Fibroblast of villous mesenchyme (primary cell): Measurements from ENCODE around the gene SLC38A2. TPM values are rescaled to one million over a fixed set of nuclear protein-coding genes. Genes with fewer than 3 reads are reported as not detected.
A peak's percentile ranks its signal among the peaks of the same experiment; 100 is the strongest.

Experiments used
- DNase-seq: peaks from one replicate; pipeline ENCODE4 v3.0.0-alpha.2; 2010; ENCODE audit warnings: low read depth
- H3K4me3 ChIP-seq: 2 replicates; pipeline ENCODE4 v1.5.1; 2011; ENCODE audit warnings: low read depth, mild to moderate bottlenecking, low read length
- CTCF ChIP-seq: IDR thresholded peaks from 2 replicates; pipeline ENCODE4 v1.5.1; 2012; ENCODE audit warnings: low read depth, mild to moderate bottlenecking, low read length; ENCODE audit not compliant: insufficient read depth
- total RNA-seq: library from RNA; depleted of rRNA; stranded (reverse); fragments of >200 nt; gene quantifications from 2 replicates; pipeline ENCODE4 v1.2.3, GENCODE V29; 2012

The SLC38A2 gene
- total RNA-seq, 1 donor, result 1,547 TPM

- DNase-seq, result peak; percentile 98
- H3K4me3 ChIP-seq, result peak overlapping the region; percentile 67
Observed at GRCh38 chr12:46383654-46384450, 11.3 kb upstream of the SLC38A2 start.

DNA sequence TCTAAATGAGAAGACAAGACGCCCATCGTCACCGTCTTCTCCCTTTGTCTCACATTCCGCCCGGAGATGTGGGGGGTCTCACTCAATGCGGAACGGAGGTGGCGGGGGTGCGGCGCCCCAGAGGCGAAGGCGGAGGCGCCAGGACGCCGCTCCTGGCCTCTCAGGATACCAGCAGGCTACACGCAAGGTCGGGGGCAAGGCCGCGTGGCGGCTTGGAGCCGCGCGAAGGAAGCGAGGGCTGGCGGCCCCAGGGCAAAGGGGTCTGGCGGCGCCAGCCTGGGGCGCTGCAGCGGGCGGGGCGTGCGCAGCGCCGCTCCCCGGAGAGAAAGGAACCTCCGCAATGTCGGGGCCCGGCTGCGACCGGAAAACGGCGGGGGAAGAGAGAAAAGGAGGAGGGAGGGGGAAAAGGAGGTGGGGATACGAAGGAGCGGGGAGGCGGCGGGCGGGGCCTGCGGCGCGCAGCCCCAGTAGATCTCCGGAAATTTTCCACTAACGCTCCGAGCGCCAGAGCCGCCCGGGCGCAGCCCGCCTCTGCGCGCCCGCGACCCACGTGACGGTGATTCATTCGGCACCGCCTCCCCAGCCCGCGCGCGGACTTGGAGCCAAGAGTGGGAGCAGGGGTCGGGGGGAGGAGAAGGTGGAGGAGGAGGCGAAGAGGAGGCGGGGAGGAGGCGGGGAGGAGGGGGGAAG lies 10.5 kb upstream of the SLC38A2 start:
- DNase-seq, result peak; percentile 99
- peak overlapping the region; percentile 67 for H3K4me3 ChIP-seq
- TF ChIP-seq CTCF, result no peak

More at GRCh38 chr12:46383654-46384450, 11.3 kb upstream of the SLC38A2 start:
- TF ChIP-seq CTCF, result no peak

DNA sequence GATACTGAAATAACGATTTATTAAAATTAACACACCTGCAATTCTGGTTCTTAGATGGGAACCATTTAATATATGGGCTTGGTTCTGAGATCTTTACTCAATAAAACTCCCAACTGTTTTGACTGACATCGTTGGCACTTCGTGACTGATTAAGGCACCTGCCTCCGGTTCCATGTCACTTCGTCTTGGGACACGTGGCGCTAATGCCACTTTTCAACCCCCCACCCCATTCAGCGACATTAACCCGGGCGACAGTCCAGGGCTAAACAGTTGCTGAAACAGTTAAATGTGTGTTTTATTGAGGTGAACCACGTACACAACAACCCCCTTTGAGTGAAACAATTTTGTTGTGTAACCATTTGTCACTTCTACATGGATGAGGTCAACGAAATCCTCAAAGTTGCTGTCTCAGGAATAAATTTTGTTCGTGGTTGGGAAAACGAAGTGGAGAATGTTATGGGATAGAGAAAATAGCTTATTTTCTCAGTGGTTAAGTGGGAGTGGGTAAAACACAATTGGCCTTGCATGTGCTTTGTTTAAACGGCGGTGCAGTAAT lies 9.9 kb upstream of the SLC38A2 start:
- H3K4me3 ChIP-seq, result peak overlapping the region; percentile 66
- TF ChIP-seq CTCF, result no peak
- DNase-seq, result peak; percentile 53

DNA sequence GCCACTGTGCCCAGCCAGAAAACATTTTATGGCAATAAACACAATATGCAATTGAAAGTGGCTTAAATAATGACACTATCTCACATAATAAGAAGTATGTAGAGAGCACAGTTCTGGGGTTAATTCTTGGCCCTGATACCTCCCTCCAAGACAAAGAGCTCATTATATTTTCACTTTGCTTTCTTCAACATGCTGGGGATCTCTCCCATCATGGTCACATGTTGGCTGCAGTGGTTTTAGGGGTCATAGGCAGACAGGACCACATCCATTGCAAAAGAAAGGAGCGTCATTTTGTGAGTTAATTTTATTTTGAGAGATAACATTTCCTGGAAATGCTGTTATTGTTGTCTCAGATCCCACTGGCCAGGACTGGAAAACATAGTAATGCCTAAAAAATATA lies 8.3 kb upstream of the SLC38A2 start:
- H3K4me3 ChIP-seq, result no peak overlapping the region
- DNase-seq, result no peak
- TF ChIP-seq CTCF, result no peak

GRCh38 chr12:46380022-46380796 lies 7.6 kb upstream of the SLC38A2 start:
- TF ChIP-seq CTCF, result no peak
- no peak for DNase-seq
- H3K4me3 ChIP-seq, result no peak overlapping the region

DNA sequence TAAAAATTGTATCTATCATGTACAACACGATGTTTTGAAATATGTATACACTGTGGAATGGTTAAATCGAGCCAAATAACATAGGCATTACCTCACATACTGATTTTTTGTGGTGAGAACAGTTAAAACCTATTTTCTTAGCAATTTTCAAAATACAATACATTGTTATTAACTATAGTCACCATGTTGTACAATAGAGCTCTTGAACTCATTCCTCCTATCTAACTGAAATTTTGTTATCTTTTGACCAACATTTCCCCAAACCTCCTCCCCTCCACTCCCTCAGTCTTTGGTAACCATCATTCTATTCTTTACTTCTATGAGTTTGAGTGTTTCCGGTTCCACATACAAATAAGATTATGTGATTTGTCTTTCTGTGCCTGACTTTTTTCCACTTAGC lies 6.8 kb upstream of the SLC38A2 start:
- no peak for TF ChIP-seq CTCF
- no peak overlapping the region for H3K4me3 ChIP-seq
- DNase-seq, result no peak
